HG03442 (cell line): ENCODE measurements around the gene MIEF1.

Experiments
- ATAC-seq: cut with Tn5 transposase; IDR thresholded peaks from one replicate; pipeline ENCODE4 v1.9.1; 2021; ENCODE audit warnings: mild to moderate bottlenecking, moderate library complexity; ENCODE audit not compliant: unreplicated experiment

The MIEF1 gene

GRCh38 chr22:39470451-39471291 lies 31.4 kb upstream of the MIEF1 start:
- ATAC-seq, result no peak

DNA sequence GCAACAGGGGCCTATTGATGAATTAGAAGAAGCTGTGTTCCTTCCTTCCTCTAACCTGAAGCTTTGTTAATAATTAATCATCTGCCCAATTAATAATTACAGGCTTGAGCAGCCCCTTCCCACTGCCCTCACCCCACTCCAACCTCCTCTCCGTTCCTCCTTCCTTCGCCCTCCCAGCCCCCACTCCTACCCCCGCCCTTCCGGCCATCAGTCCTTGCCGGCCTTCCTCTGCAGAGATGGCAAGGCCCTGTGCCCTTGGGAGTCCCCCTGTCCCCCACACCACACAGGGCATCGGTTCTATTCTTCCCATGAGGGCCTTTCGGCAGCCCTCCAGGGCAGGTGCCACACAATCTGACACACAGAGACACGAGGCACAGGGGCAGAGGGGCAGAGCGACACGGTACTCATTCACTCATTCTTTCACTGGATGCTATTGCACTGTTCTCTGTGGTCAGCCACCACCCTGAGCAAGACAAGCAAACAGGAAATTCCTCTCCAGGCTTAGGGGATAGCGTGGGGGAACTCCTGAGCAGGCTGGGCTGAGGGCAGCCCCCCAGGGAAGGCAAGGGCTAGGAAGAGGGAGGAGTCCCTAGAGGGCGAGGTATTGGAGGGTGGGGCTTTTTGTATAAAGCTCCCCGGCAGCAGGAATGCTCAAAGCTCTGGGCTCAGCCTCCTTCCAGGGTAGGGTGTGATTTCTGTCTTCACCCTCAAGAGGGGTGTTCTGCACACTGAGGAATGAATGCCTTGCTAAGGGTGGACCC lies 30.5 kb upstream of the MIEF1 start:
- peak; percentile 54 for ATAC-seq

DNA sequence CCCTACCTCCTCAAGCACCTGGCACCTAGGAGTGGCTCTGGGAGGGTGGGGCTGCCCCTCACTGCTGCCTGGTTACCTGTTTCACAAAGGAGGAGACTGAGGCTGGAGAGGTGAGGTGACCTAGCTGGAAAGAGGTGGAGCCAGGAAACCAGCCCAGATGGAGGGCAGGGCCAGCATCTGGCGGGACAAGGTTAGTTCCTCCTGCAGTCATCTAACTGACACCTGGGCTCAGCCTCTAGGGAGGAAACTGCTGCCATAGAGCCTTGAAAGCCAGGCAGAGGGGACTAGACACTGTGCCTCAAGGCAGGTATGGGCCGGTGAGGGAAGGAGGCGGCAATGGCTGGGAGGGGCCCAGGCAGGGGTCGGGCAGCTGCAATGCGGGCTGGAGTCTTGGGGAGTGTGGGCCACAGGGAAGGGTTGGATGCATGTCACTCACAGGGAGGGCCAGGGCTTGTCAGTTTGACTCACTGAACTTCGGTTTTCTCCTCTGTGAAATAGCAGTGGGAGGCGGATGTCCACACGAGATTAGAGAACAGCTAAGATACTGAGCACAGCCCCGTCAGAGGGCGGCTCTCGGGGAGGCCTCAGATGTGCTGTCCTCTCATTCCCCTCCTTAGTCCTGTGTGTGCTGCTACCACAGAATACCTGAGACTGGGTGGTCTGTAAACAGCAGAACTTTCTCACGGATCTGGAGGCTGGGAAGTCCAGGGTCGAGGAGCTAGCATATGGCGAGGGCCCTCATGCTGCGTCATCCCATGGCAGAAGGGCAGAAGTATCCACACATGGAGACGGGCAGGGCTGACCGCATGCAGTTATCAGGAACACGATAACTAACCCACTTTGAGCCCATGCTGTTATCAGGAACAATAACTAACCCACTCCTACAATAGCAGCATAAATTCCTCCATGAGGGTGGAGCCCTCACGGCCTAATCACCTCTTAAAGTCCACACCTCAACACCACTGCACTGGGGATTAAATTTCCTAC lies 29.2 kb upstream of the MIEF1 start:
- ATAC-seq, result no peak

DNA sequence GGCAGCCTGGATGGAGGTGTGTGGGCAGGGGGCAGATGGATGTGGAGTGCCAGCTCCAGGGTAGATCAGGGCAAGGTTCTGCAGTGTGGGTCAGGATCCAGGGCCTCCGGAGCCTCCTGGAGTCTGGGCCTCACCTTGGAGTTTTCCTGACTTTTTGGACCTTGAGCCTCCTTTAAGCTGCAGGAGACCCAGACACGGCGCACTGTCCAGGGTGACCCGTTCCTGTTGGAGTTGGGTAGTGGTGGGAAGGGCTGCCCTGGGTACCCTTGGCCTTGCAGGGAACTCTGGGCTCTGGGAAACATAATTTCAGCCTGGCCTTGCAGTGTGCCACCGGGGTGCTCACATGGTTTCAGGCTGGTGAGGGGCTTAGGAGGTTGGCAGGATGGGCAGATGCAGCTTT lies 28.2 kb upstream of the MIEF1 start:
- no peak for ATAC-seq

DNA sequence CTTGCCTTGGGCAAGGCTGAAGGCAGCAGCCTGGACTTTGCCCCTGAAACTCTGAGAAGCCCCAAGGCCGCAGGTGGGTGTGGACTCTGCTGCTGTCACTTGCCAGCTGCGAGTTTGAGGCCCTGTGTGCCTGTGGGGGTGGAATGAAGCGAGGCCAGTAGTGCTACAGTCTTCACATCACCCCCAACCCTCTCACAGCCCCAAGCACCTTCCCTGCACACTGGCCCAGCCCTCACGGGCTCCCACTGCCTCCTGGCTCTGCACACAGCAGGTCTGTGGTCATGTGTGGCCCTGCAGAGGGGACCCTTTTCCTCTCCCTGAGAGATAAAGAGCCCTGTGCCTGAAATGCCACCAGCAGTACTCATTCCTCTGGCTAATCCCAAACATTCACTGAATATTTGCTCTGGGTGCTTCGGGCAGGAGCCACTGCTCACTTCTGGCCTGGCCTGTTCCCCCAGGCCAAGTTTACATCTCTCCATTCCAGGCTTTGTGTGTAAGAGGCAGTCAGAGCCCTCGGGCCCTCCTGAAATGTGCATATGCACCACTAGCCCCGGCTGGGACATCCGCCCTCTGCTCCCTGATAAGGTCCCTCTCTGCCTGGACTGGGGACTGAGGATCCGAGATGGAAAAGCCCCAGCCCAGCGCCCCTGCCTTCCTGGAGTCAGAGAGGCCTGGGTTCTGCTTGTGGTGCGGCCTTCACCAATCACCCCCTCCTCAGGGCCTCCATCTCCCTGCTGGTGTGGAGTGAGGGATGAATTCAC lies 27.6 kb upstream of the MIEF1 start:
- no peak for ATAC-seq

- ATAC-seq, result no peak
These were observed 26.8 kb upstream of the MIEF1 start for GRCh38 chr22:39475337-39475736.

- no peak for ATAC-seq
These were observed 26.2 kb upstream of the MIEF1 start for GRCh38 chr22:39475902-39476301.

GRCh38 chr22:39476664-39477063 lies 25.4 kb upstream of the MIEF1 start:
- no peak for ATAC-seq

DNA sequence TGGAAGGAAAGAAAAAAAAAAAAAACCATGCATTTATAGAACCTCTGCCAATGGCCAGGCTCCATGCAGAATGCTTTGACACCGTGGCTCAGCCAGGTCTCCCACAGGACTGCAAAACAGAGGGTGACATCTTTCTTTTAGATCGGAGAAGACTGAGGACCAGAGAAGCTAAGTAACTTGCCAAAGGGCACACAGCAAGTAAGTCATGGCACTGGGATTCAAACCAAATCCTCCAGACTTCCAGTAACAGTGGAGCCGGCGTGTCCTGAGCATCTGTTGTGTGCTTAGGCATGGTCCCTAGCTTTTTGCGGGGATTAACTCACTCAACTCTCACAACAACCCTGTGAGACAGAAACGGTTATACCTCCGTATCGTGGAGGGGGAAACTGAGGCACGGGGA lies 24.5 kb upstream of the MIEF1 start:
- no peak for ATAC-seq

DNA sequence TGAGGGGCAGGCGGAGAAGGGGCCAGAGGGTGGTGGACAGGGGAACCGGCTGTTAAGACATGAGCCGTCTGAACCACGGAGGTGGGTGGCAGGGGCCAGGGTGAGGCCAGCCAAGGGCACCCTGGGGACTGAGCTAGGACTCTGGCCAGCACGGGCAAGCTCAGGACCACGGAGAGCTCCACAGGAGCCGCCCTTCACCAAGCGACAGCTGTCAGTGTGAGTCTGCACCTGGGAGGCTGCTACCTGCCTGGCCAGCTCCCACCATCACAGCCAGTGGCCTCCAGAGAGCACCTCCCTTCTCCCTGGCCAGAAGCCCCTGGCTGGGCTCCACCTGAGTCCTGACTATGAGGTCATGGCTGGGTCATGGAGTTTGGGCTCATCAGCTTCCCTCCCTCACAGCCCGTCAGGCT lies 23.6 kb upstream of the MIEF1 start:
- no peak for ATAC-seq

GRCh38 chr22:39479254-39479653 lies 22.8 kb upstream of the MIEF1 start:
- ATAC-seq, result no peak

GRCh38 chr22:39480557-39480956 lies 21.5 kb upstream of the MIEF1 start:
- no peak for ATAC-seq

DNA sequence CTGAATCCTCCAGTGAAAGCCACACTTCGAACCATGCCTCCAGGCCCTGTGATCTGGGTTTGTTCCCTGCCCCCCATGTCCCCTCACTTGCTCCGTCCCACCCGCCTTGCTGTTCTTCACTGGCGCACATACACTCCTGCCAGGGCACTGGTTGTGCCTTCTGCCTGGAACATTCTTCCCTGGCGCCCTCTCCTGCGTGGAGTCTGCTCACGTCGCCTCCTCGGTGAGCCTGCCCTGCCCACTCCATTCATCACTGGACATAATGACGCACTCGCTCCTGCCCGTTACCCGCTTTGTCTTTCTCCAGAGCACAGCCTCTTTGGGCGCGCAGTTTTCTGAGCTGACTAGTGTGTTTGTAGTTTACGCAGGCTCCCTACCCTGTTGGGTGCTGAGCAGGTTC lies 21.0 kb upstream of the MIEF1 start:
- no peak for ATAC-seq

DNA sequence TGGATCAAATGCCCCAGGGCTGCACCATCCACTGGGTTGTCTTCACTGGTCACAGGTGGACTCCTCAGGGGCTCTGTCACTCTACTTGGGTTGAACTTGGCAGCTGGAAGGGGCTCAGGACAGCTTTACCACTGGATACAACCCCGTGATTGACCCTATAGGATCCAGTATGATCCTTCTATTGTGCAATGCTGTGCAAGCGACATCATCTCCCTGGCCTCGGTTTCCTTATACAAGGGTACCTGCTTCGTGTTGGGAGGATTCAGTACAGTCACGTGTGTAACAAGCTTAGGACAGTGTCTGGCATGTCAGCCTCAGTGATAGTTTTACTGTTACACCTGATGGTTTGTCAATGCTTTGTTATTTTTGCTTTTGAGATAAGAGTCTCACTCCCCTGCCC lies 20.5 kb upstream of the MIEF1 start:
- no peak for ATAC-seq

GRCh38 chr22:39482768-39483167 lies 19.3 kb upstream of the MIEF1 start:
- ATAC-seq, result no peak

- no peak for ATAC-seq
These were observed 14.9 kb upstream of the MIEF1 start for GRCh38 chr22:39486951-39487825.

DNA sequence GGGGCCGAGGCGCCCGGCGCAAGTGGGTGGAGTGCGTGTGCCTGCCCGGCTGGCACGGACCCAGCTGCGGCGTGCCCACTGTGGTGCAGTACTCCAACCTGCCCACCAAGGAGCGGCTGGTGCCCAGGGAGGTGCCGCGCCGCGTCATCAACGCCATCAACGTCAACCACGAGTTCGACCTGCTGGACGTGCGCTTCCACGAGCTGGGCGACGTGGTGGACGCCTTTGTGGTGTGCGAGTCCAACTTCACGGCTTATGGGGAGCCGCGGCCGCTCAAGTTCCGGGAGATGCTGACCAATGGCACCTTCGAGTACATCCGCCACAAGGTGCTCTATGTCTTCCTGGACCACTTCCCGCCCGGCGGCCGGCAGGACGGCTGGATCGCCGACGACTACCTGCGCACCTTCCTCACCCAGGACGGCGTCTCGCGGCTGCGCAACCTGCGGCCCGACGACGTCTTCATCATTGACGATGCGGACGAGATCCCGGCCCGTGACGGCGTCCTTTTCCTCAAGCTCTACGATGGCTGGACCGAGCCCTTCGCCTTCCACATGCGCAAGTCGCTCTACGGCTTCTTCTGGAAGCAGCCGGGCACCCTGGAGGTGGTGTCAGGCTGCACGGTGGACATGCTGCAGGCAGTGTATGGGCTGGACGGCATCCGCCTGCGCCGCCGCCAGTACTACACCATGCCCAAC lies 14.1 kb upstream of the MIEF1 start:
- no peak for ATAC-seq

DNA sequence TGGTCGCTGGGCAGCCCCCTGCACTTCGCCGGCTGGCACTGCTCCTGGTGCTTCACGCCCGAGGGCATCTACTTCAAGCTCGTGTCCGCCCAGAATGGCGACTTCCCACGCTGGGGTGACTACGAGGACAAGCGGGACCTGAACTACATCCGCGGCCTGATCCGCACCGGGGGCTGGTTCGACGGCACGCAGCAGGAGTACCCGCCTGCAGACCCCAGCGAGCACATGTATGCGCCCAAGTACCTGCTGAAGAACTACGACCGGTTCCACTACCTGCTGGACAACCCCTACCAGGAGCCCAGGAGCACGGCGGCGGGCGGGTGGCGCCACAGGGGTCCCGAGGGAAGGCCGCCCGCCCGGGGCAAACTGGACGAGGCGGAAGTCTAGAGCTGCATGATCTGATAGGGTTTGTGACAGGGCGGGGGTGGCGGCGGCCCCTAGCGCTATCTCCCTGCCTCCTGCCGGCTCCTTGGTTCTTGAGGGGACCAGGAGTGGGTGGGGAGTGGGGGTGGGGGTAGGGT lies 13.5 kb upstream of the MIEF1 start:
- ATAC-seq, result no peak
